SK-N-DZ (cell line): ENCODE data around the gene HOXB1. TPM values are rescaled to one million over a fixed set of nuclear protein-coding genes. Genes with fewer than 3 reads are reported as not detected.

Source experiments
- DNase-seq: peaks from one replicate; pipeline ENCODE4 v3.0.0-alpha.2; 2015; ENCODE audit warnings: low spot score
- polyA plus RNA-seq, 2 experiments: library from polyadenylated mRNA; depleted of rRNA; stranded (reverse); fragments of >200 nt; gene quantifications; 2 replicates each; pipeline ENCODE4 v1.2.3, GENCODE V29; 2014

Gene HOXB1
- polyA plus RNA-seq (2014; cell fraction: cytosol; rRNA removed) = not detected in 2 replicates
- not detected in 2 replicates for polyA plus RNA-seq (2014; cell fraction: nucleus; rRNA removed)

GRCh38 chr17:48530887-48531272 is at the start of gene HOXB1:
Gene HOXB1, minus strand, starts transcription at chr17:48531011. Its CDS starts 107 bp downstream, at chr17:48530904.
- no peak for DNase-seq

- DNase-seq = no peak
These were observed 49.1 kb upstream of the HOXB1 start for GRCh38 chr17:48579760-48580554.

- no peak for DNase-seq
These were observed 48.6 kb upstream of the HOXB1 start for GRCh38 chr17:48579471-48579759.

GRCh38 chr17:48578616-48579470 is 48.0 kb upstream of the HOXB1 start:
- no peak for DNase-seq

DNA sequence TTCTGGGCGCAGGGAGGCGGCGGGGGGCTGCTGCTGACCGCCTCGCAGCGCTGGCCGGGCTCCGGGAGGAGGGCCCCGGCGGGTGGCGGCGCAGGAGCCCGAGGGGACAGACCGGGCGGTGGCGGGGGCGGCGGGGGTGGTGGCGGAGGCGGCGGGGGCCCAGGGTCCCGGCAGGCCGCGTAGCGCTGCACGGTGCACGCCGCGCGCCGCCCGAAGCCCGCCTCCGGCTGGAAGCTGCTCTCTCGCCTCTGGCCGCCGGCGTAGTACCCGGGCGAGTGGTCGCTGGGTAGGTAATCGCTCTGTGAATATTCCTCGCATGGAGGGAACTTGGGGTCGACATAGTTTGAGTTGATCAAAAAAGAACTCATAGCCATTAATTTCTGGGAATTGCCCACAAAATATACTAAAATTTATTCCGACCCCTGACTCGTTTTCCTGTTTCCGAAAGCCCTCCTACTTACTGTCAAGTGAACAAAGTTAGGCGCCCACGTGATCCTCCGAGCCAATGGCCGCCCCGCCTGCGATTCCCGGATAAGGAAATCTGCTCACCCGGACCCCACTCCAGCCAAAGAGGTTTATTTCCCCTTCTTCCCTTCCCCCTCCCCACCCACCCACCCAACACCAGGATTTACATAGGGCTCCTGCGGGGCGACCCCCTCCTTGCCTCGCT is 47.3 kb upstream of the HOXB1 start, which contains the start of gene HOXB4:
TSS of gene HOXB4 (minus strand) at position 405 of the 670 bp plus-strand sequence. CDS start at position 374, 31 bp downstream.
- DNase-seq = no peak

DNA sequence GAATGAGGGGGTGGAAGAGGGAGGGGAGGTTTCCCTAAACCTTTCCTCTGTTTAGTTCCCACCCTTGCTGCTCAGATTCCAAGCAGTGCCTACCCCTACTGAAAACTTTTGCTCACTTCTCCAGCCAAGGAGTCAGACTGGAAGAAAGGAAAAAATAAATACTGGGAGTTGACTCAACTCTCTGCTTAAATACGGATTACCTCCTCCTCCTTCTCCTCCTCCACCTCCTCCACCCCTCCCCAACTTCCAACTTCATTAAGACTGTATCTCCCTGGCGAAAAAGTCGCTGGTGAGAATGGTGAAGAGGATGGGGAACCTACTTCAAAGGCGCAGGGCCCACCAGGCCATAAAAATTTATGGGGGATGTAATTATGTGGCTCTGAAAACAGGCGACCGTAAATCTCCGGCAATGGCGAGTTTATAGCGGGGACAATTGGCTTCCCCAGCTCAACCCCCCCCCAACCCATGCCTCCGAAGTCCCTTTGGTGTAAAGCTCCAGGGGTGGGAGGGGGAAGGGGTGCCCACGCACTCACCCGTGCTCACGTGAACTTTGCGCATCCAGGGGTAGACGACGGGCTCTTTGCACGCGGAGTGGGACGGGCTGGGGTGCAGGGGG is 46.6 kb upstream of the HOXB1 start:
- no peak for DNase-seq

GRCh38 chr17:48576479-48577309 is 45.9 kb upstream of the HOXB1 start:
- no peak for DNase-seq

DNA sequence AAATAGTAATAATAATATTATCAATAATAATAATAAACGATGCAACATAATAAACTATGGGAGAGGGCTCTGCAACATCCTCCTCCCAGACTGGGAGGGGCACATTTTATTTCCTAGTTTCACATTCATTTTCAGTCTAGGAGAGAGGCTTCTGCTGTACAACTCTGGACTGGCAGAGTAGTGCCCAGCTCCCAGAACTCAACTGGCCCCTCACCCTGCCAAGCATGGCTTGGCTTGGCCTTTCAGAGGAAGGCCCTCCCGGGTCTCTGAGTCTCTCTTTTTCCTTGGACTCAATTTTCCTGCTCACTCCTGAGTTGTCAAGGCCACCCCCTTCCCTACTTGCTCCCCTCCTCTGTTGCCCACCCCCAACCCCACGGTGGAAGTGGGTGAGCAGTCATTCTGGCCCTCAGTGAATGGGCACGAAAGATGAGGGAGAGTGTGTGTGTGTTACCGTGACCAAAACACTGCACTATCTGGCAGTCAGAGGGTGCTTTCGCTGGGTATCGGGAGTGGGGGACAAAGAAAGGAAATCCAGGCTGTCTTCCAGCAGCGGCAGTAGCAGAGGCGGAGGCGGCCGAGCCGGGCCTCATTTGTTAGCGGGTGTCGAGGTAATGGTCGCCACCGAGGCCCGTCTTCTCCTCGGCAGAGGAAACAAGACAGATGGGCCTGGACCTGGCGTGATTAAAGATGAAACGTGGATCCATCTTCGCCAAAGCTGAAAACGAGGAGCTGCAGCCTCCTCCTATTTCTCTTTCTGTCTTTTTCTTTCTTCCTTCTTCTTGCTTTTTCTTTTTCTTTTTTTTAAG is 45.1 kb upstream of the HOXB1 start:
- no peak for DNase-seq

DNA sequence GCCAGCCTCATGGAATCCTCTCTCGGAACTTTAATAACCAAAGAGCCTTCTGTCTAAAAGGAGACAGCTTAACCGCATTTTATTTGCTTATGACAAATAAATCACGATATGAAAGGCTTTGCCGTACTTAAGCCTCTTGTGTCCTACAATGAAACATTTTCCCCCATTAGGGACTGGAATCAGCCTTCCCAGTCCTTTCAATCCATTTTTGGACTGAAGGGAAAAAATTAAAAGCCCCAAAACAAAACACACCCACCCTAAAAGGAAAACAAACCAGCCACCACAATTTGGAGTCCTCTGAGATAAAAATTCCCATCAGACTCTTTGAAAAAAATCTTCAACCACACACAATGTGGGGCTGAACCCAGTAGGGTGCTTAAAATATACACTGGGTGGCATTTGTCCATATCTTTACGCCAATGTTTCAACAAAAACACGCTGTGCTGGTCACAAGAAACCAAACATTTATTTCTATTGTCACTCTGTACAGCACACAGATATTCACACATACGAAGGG is 44.3 kb upstream of the HOXB1 start:
- no peak for DNase-seq

DNA sequence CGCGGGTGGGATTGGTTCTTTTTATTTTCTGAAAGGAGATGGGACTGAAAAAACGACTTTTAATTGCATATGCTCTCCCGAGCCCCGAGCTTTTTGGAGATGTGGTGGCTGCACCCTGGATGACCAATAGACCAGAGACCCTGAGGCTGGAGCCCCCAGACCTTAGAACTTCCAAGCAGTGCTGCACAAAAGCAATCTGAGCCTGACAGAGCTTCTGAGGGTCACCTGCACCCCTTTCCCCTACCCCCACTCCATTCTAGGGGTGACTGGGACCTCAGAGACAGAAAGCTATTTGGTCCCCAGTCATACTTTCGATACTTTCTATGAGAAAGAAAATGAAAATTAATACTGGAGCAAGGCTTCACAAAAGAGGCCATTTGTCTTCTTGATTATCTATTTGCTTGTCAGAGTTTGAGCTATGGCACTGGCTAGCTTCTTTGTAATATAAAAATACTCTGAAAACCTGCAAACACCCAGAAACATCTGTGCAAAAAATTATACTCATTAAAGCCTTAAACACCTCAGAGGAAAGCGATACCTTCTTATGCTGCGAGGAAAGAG is 43.8 kb upstream of the HOXB1 start:
- DNase-seq = no peak

DNA sequence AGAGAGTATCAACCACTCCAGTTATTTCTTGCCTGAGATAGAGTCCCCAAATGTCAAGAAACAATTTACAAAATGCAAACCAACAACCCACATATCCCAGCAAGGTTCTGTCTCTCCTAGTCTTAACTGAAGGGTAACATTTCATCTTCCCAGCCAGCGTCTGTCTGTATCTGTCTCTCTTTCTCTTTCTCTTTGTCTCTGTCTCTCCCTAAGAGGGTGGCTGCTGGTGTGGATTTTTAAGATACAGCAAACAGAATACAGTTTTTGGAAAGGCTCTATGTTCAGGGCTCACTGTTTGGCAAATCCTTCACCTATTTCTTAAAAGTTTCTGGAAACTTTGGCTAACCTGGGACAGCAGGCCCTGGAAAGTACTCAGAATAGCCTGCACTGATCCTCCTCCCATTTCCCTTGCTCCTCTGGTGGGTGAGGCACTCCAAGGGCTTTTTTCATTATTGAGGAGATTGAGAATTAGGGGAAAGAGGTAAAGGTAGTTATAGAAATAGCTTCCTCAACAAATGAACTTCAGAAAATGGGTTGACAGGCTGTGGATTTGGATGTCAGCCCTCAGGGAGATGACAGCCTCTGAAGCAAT is 41.1 kb upstream of the HOXB1 start:
- no peak for DNase-seq

- no peak for DNase-seq
These were observed 40.4 kb upstream of the HOXB1 start for GRCh38 chr17:48571024-48571818.

GRCh38 chr17:48570325-48571023 is 39.7 kb upstream of the HOXB1 start:
- no peak for DNase-seq

DNA sequence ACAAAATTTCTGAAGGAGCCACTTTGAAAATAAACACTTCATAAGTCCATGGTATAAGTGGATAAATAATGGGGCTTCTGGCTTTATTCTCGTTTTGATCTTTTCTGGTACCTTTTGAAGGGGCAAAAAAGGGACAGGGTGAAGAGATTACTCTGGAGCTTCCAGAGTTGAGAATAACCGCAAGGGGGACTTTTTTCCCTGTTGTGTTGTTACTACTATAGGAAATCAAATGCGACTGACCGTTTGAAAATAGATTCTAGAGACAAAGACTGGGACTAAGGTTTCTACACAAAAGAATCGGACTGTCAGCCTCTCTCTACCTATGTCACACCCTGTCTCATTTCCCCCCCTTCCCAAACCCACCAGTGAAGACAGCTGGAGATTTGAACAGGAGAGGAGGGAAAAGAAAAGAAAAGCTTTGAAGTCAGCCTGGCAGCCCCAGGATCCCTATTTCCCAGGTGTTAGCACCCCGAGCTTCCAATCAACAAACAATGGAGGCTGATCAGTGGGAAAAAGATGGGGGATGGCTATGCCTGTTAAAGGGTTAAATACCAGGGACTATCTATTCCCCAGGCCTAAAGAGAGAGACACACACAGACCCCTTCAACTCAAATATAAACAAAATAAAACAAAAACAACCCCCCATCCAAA is 39.0 kb upstream of the HOXB1 start:
- DNase-seq = no peak

- no peak for DNase-seq
These were observed 38.4 kb upstream of the HOXB1 start for GRCh38 chr17:48569240-48569582.

DNA sequence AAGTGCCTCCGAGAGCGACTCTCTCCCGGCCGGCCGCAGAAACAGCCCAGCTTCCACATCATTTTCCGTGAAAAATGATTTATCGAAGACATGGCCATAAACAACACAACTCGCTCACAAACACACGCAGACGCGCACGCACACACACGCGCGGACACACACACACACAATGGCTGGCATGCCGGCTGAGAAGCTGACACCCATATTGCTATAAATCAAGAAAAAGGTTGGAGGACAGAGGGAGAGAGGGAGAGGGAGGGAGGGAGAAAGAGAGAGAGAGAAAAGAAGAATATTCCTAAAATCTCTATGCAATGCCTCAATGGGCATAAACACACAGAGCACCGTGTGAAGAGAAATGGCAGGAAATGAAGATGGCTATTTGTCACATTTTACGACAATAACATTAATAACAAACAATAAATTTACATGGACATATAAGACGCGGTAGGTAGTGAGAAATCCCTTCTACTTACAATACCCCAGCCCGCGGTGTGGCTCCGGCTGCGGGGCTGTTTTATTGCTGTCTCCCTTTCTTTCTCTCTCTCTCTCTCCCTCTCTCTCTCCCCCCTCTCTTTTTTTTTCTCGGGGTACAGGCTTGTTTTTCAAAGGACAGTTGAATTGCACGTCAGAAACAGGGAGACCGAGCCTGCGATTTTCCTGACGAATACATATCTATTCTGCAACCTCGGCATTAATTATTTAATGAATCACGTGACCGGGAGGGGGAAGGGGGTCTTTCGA is 37.9 kb upstream of the HOXB1 start:
- no peak for DNase-seq
